8988T (cell line): ENCODE data around the gene PRX.
"Not testable (repeated sequence)": the region's sequence is repeated elsewhere in the genome, so short reads cannot be mapped to it uniquely, and the experiment has no call there.

Experiments used
- DNase-seq: peaks from one replicate; pipeline ENCODE4 v3.0.0; 2011

PRX gene

GRCh38 chr19:40433391-40434216 lies 20.4 kb upstream of the PRX start:
- peak; percentile 60 for DNase-seq

- DNase-seq = not testable (repeated sequence)
Measured at GRCh38 chr19:40432760-40433159, 19.6 kb upstream of the PRX start.

DNA sequence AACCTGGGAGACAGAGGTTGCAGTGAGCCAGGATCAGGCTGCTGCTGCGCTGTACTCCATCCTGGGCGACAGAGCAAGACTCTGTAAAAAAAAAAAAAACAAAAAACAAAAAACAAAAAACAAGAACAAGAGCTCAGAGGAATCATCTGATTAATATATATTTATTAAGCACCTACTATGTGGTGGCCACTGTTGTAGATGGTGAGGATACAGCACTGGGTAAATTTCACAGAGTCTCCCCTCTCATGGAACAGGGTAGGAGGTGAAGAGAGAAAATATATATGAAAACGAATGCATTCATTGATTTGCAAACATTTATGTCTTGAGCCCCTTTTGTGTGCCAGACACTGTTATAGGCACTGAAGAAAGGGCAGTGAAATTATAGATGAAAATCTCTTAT lies 18.5 kb upstream of the PRX start:
- no peak for DNase-seq

GRCh38 chr19:40430242-40430641 lies 17.1 kb upstream of the PRX start:
- DNase-seq = not testable (repeated sequence)

DNA sequence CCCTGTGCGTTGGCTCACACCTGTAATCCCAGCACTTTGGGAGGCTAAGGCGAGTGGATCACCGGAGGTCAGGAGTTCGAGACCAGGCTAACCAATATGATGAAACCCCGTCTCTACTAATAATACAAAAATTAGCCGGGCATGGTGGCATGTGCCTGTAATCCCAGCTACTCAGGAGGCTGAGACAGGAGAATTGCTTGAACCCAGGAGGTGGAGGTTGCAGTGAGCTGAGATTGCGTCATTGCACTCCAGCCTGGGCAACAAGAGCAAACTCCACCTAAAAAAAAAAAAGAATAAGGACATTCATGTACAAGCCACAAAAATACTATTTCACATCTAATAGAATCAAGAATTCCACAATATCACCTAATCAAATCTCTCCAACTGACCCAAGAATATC lies 15.0 kb upstream of the PRX start:
- not testable (repeated sequence) for DNase-seq

DNA sequence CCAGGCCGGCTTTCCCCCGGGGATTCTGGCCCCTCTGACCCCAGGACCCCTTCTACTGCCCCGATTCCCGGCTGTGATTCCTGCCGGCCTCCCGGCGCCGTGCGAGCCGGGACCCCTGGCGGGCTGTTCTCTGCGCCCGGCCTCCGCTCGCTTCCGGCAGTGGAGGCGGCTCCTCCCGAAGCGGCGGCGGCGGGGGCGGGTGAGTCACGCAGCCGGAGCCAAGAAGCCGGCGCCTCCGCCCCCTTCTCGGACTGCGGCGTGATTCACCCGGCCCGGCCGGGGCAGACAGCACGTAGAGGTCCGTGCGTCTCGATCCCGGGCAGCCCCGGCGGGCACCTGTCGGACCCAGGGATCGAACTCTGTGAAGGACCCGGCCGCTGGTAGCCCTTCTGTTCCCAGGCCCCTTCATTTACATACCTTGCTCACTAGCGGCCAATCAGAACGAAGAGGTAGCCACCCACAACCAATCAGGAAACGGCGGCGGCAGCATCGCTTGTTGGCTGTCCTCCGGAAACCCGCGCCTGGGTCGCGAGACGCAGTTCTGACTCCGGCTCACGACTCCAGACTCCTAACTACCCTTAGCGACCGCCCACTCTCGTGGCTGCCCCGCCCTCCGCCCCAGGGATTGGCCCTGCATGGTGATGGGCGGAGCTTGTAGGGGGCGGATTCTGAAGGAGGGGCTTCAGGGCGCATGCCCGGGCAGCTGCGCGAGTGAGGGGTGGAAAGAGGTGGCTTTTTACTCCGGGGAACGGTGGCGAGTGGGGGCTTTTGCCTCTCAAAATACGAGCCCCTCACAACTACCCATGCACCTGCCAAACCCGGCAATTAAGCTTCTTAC lies 12.5 kb upstream of the PRX start, which contains the start of gene SERTAD1:
TSS of gene SERTAD1 (minus strand) at position 543 of the 838 bp plus-strand sequence. CDS start 2,446 bp downstream, outside the sequence.
- peak; percentile 83 for DNase-seq

GRCh38 chr19:40424637-40425449 lies 11.7 kb upstream of the PRX start:
- DNase-seq = no peak

GRCh38 chr19:40423938-40424337 lies 10.8 kb upstream of the PRX start:
- no peak for DNase-seq

GRCh38 chr19:40422748-40423566 lies 9.8 kb upstream of the PRX start:
- DNase-seq = no peak

DNA sequence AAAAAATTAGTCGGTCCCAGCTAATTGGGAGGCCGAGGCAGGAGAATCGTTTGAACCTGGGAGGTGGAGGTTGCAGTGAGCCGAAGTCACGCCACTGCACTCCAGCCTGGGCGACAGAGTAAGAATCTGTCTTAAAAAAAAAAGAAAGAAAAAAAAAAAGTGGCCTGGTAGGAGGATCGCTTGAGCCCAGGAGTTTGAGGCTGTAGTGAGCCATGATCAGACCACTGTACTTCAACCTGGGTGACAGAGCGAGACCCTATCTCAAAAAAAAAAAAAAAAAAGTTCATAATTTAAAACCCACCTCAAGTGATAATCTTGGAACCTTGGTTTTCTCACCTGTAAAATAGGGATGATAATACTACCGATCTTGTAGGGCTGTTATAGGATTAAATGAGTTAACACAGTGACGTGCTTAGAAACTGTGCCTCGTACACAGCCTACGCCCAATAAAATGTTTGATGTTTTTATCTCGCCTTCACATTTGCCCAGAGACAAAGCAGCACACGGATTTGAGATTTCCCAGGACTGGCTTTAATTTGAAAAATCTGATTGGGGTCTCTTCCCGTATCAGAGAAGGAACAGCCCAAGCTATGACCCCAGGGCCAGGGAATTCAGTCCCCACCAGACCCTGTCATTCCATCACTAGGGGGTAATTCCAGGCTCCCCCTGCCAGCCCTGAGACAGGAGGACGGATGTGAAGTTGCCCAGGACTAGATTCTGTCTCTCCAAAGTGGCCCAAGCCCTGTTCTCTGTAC lies 9.0 kb upstream of the PRX start:
- DNase-seq = no peak

DNA sequence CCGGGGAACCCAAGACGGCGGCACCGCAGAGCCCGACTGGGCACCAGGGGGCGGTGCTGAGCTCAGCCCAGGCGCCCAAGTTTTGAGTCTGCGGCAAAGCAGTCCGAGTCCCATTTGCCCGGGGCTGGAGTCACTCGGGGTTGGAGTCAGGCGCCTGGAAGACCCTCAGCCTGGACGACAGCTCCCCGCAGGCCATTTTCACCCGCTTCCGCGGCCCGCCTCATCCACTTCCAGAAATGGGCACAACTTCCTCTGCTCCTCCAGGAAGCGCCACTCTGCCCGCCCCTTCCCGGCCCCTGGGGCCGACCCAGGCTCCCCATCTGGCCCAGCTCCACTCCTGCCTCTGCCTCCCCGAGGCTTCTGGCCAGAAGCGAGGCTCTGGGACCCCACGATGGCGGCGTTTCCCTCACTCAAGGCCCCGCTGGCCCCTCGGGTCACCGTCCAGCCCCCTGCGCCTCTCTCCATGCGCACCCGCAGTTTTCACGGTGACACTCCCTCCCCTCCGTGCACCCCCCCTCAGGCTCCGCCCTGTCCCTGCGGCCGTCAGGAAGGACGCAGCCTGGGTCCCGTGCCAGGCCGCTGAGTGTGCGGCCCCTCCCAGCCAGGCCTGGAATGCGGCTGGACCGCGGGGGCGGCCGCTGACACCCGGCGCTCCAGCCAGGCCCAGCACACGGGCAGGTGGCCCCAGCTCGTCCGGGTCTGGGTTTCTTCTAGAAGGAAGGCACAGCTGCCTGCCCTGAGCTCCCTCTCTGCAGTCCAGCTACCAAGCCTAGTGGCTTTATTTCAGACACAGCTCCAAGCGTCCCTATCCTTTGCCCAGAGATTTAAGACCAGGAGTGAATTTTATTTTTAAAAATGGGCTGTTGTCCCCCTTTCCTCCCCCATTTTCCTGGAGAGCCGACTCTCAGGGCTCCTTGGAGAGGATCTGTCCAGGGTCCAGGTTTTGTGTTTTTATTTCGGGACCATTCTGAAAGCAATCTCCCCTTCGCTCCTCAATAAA lies 7.9 kb upstream of the PRX start:
- peak; percentile 83 for DNase-seq

- no peak for DNase-seq
Measured at GRCh38 chr19:40420451-40420765, 7.2 kb upstream of the PRX start.

GRCh38 chr19:40419780-40420179 lies 6.6 kb upstream of the PRX start:
- no peak for DNase-seq

DNA sequence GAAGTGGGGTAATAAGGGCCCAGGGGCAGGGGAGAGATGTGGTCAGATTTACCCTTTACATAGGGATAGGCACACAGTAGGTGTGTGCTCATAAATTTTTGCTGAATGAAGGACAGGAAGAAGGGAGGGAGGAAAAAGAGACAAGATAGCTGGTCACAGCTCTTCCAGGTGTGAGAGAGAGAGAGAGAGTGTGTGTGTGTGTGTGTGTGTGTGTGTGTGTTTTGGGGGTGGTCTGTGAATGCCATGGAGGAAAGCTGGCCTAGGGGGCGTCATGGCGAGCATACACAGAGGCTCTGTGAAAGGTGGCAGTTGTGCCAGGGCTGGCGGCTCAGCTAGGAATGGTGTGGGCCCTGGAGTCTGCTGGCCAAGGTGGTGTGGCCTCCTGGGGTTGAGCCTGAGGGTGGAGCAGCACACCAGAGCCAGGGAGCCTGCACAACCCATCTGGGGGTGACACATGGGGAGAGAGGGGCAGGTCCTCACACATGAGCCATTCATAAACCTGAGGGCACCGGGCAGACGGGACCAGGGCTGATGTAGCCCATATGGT lies 6.0 kb upstream of the PRX start:
- DNase-seq = no peak

GRCh38 chr19:40418040-40418439 lies 4.9 kb upstream of the PRX start:
- no peak for DNase-seq

DNA sequence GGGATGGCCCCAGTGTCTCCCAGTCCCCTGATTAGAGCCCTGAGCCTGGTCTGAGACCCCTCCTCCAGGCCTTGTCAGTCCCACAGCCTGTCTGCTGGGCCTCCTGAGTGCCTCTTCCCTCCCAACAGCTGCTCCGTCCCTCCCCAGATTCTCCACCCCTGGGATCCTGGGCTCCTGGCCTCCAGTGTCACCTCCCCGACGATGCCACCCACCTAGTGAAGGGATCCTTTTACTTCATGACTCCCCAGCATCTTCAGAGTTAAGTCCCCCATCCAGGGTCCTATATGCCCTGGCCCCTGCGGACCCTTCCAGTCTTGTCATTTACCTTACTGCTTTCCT lies 4.4 kb upstream of the PRX start:
- no peak for DNase-seq

DNA sequence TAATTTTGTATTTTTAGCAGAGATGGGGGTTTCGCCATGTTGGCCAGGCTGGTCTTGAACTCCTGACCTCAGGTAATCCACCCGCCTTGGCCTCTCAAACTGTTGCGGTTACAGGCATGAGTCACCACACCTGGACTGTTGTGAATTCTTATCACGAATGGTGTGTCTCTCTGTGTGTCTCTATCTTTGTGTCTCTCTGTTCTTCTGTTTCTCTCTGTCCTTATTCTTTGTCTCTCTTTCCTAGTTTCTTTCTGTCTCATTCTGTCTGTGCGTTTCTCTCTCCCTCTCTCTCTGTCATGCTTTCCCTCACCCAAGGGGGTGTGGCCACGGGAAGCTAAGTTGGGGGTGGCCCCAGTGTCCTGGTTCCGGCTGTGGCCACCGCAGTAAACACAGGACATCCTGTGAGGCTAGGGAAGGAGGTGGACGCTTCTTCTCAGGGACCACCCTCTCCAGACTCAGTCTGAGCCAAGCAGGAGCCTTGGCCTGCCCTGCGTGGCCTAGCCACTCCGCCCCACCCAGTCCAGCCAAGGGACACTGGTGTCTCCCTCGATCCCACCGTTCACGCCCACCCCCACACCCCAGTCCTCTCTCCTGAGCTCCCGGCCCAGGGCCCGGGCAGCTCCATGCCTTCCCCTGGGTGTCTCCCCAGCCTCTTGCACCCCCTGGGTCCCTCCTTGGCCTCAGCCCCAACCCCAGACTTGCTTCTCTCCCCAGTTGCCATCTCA lies 3.9 kb upstream of the PRX start:
- DNase-seq = no peak

DNA sequence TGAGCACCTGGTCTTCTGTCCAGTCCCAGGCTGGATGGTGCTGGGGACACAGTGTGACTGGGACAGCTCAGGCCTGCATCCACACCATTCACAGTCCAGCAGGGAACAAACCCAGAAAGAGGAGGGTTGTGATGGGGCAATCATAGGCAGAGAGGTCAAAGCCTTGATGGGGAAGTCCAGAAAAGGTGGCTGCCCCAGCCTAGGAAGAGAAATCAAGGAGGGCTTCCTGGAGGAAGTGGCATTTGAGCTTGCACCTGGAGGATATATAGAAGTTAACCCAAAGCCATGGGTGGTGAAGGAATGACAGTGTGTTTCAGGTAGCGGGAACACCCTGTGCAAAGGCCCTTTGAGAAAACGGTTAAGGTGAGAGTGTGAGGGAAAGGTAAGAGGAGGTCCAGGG lies 2.6 kb upstream of the PRX start:
- DNase-seq = no peak
